Common myeloid progenitor, CD34-positive (primary cell): Measurements from ENCODE around the gene ANKRD11.
A peak's percentile ranks its signal among the peaks of the same experiment; 100 is the strongest.

Source experiments
- CTCF ChIA-PET: fragments of 350-600 bp; sonication (Branson Sonifier 250); formaldehyde crosslinking; loops from one replicate; lab custom pipeline; 2021; ENCODE audit warnings: antibody characterized with exemption; lab: Charles Lee
- POLR2A ChIA-PET: fragments of 350-600 bp; sonication (Branson Sonifier 250); formaldehyde crosslinking; loops from one replicate; lab custom pipeline; 2021; ENCODE audit warnings: antibody characterized with exemption; lab: Charles Lee
- DNase-seq, 3 donors: peaks; one replicate each; pipeline versions ENCODE4 v3.0.0 to v3.0.0-alpha.2; 2013
- H3K27ac ChIP-seq, 2 experiments: 1 replicate in 1 of 2; 2 replicates in 1 of 2; pipeline ENCODE4 v1.7.0; 2013; ENCODE audit warnings: inconsistent platforms in 2 of 2, low read length in 2 of 2, mild to moderate bottlenecking in 2 of 2, low read depth in 1 of 2, moderate library complexity in 1 of 2; ENCODE audit not compliant: severe bottlenecking in 2 of 2, insufficient read depth in 1 of 2, poor library complexity in 1 of 2
- H3K27me3 ChIP-seq, 5 experiments: replicated peaks in 2 of 5; 1 replicate in 3 of 5; 2 replicates in 2 of 5; pipeline versions ENCODE4 v1.6.1 to v1.7.0; 2013; ENCODE audit warnings: low read length in 4 of 5, mild to moderate bottlenecking in 2 of 5, moderate library complexity in 2 of 5, inconsistent platforms in 1 of 5; ENCODE audit not compliant: insufficient read depth in 5 of 5, control insufficient read depth in 4 of 5
- H3K36me3 ChIP-seq, 4 experiments: 1 replicate in 2 of 4; 2 replicates in 2 of 4; pipeline versions ENCODE4 v1.6.1 to v1.7.0; 2013; ENCODE audit warnings: low read length in 3 of 4, control low read depth in 1 of 4, mild to moderate bottlenecking in 1 of 4; ENCODE audit not compliant: control insufficient read depth in 4 of 4, insufficient read depth in 4 of 4
- H3K4me1 ChIP-seq, 4 experiments: 1 replicate in 3 of 4; 2 replicates in 1 of 4; pipeline versions ENCODE4 v1.6.1 to v1.7.1; 2013; ENCODE audit warnings: low read length in 3 of 4, mild to moderate bottlenecking in 3 of 4, control low read depth in 1 of 4, inconsistent platforms in 1 of 4, moderate library complexity in 1 of 4; ENCODE audit not compliant: control insufficient read depth in 4 of 4, insufficient read depth in 4 of 4; ENCODE audit errors: control extremely low read depth in 1 of 4
- H3K4me3 ChIP-seq, 7 experiments: 1 replicate in 4 of 7; 2 replicates in 3 of 7; pipeline versions ENCODE4 v1.5.1 to v1.7.0; 2013; ENCODE audit warnings: mild to moderate bottlenecking in 7 of 7, low read length in 6 of 7, moderate library complexity in 6 of 7, inconsistent platforms in 2 of 7, low read depth in 2 of 7, control low read depth in 1 of 7; ENCODE audit not compliant: insufficient read depth in 4 of 7, control insufficient read depth in 1 of 7; ENCODE audit errors: extremely low read depth in 1 of 7
- H3K9me3 ChIP-seq, 5 experiments: 1 replicate in 4 of 5; 2 replicates in 1 of 5; pipeline versions ENCODE4 v1.6.1 to v1.7.1; 2013; ENCODE audit warnings: low read length in 4 of 5, mild to moderate bottlenecking in 2 of 5, inconsistent platforms in 1 of 5, low read depth in 1 of 5, moderate library complexity in 1 of 5; ENCODE audit not compliant: control insufficient read depth in 4 of 5, insufficient read depth in 2 of 5; ENCODE audit errors: control extremely low read depth in 1 of 5
- WGBS: methylation state at CpG from one replicate; pipeline ENCODE4 v1.1.5; 2013; ENCODE audit not compliant: insufficient coverage; 5-methylcytosine and 5-hydroxymethylcytosine counted together

ANKRD11 gene

GRCh38 chr16:89325861-89326471 is 164.4 kb downstream of the ANKRD11 start:
- DNase-seq = peak; percentile 84 to 94 (median 94)
- 13% methylated on average over 10 of the region's 18 CpGs for WGBS
- H3K4me1 ChIP-seq = peaks cover 0 to 70% (median 43%) of the 10 kb centered on the region in 4 experiments
- H3K36me3 ChIP-seq = peaks cover 0 to 13% (median 5%) of the 10 kb centered on the region in 4 experiments
- CTCF ChIA-PET = interaction anchor here (0.9 to 2.2 kb wide), 7 partner anchors 8 to 231 kb away, joined by 3 to 6 read pairs (median 4); no protein-coding TSS in a partner anchor
- no peaks in the 10 kb centered on the region for H3K27me3 ChIP-seq
- peak overlapping the region in 1 of 2 experiments; percentile 66 for H3K27ac ChIP-seq
- H3K9me3 ChIP-seq = no peaks in the 10 kb centered on the region
- H3K4me3 ChIP-seq = peak overlapping the region in 3 of 7 experiments; percentile 38 to 60 (median 52)
- POLR2A ChIA-PET = interaction anchor here (0.8 kb wide), 1 partner anchor 19 kb away, joined by 4 read pairs; no protein-coding TSS in a partner anchor

- DNase-seq = no peak
- 96% methylated on average over 32 of the region's 32 CpGs for WGBS
- H3K9me3 ChIP-seq = no peaks in the 10 kb centered on the region
- peaks cover 0 to 11% (median 5%) of the 10 kb centered on the region in 4 experiments for H3K36me3 ChIP-seq
- H3K27ac ChIP-seq = peak overlapping the region in 1 of 2 experiments; percentile 66
- CTCF ChIA-PET = interaction anchor here (1.7 to 2.2 kb wide), 2 partner anchors 14 to 38 kb away, joined by 3 to 6 read pairs; no protein-coding TSS in a partner anchor
- H3K27me3 ChIP-seq = no peaks in the 10 kb centered on the region
- POLR2A ChIA-PET = no interaction called here
- no peak overlapping the region for H3K4me3 ChIP-seq
- H3K4me1 ChIP-seq = peaks cover 0 to 78% (median 53%) of the 10 kb centered on the region in 4 experiments
These were observed 166.0 kb downstream of the ANKRD11 start for GRCh38 chr16:89324056-89325010.

- Histone ChIP-seq H3K9me3 (no peaks in the 10 kb centered on the region), H3K4me1 (peaks cover 0 to 84% (median 59%) of the 10 kb centered on the region in 4 experiments), H3K27ac (no peak overlapping the region), H3K36me3 (peaks cover 0 to 12% (median 3%) of the 10 kb centered on the region in 4 experiments), H3K4me3 (no peak overlapping the region), H3K27me3 (no peaks in the 10 kb centered on the region)
- WGBS = 89% methylated on average over 21 of the region's 26 CpGs
- ChIA-PET CTCF (interaction anchor here (1.0 to 1.7 kb wide), 3 partner anchors 9 to 46 kb away, joined by 3 to 4 read pairs (median 3); no protein-coding TSS in a partner anchor), POLR2A (interaction anchor here (0.6 kb wide), 1 partner anchor 181 kb away, joined by 3 read pairs; no protein-coding TSS in a partner anchor)
- DNase-seq = no peak
These were observed 167.0 kb downstream of the ANKRD11 start for GRCh38 chr16:89323120-89323960.

DNA sequence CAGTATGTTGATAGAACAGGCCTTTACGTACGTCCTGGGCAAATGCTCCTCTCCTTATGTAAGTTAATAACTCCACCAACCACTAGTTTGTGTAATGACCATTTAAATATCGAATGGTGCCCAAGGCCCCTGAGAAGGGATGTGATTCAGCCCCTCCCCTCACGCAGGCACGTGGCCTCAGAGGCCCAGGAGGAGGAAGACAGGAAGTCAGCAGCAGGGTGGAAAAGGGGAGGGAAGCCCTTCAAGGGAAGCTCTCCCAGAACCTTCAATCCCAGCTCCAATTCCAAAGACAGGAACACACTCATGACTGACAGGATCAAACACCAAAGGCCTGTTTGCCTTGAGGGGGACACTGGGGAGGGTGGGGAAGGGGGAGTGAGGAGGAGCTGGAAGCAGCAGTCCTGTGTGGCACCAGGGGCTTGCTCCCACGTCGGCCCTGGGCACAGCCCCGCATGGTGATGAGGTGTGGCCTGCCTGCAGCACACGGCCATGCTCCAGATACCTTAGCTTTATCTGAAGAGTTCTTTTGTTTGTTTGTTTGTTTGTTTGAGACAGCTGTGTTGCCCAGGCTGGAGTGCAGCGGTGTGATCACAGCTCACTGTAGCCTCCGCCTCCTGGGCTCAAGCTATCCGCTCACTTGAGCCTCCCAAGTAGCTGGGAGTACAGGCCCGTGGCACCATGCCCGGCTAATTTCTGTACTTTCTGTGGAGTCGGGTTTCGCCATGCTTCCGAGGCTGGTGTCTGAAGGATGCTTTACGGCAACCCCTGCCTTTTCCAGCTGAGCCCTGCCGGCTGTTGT is 167.8 kb downstream of the ANKRD11 start:
- no peak overlapping the region for H3K27ac ChIP-seq
- no peaks in the 10 kb centered on the region for H3K9me3 ChIP-seq
- no peaks in the 10 kb centered on the region for H3K27me3 ChIP-seq
- CTCF ChIA-PET = interaction anchor here (0.7 to 1.8 kb wide), 5 partner anchors 8 to 235 kb away, joined by 3 to 4 read pairs (median 3); no protein-coding TSS in a partner anchor
- H3K4me3 ChIP-seq = no peak overlapping the region
- no peak for DNase-seq
- POLR2A ChIA-PET = interaction anchor here (0.6 kb wide), 1 partner anchor 182 kb away, joined by 3 read pairs; no protein-coding TSS in a partner anchor
- H3K36me3 ChIP-seq = peaks cover 0 to 12% (median 2%) of the 10 kb centered on the region in 4 experiments
- H3K4me1 ChIP-seq = peaks cover 0 to 92% (median 67%) of the 10 kb centered on the region in 4 experiments
- WGBS = 80% methylated on average over 18 of the region's 19 CpGs

GRCh38 chr16:89320782-89321501 is 169.4 kb downstream of the ANKRD11 start:
- H3K27me3 ChIP-seq = no peaks in the 10 kb centered on the region
- WGBS = 94% methylated on average over 21 of the region's 30 CpGs
- CTCF ChIA-PET = interaction anchor here (0.6 to 1.8 kb wide), 3 partner anchors 25 to 534 kb away, joined by 3 to 4 read pairs (median 4); no protein-coding TSS in a partner anchor
- DNase-seq = no peak
- H3K4me1 ChIP-seq = peaks cover 2 to 94% (median 71%) of the 10 kb centered on the region in 4 experiments
- H3K9me3 ChIP-seq = no peaks in the 10 kb centered on the region
- POLR2A ChIA-PET = no interaction called here
- no peak overlapping the region for H3K27ac ChIP-seq
- peaks cover 0 to 12% (median 2%) of the 10 kb centered on the region in 4 experiments for H3K36me3 ChIP-seq
- H3K4me3 ChIP-seq = no peak overlapping the region
